GM12878 (cell line): ENCODE data around the gene TUBD1. TPM values are rescaled to one million over a fixed set of nuclear protein-coding genes. Genes with fewer than 3 reads are reported as not detected.

Experiments used
- BACH1 ChIP-seq: fragments of 450-650 bp; IDR thresholded peaks from 2 replicates; pipeline ENCODE4 v1.6.1; 2017; ENCODE audit warnings: mild to moderate bottlenecking, borderline replicate concordance
- CREB1 ChIP-seq: IDR thresholded peaks from 2 replicates; pipeline ENCODE4 v1.6.1; 2012; ENCODE audit warnings: low read depth, mild to moderate bottlenecking, inconsistent platforms
- CTCF ChIP-seq, 3 experiments: IDR thresholded peaks in 2 of 3; conservative IDR thresholded peaks in 1 of 3; 2 replicates each; pipeline ENCODE4 v1.5.1; 2011; ENCODE audit warnings: low read depth in 3 of 3, low read length in 3 of 3, mild to moderate bottlenecking in 3 of 3, control low read depth in 2 of 3, moderate library complexity in 2 of 3, inconsistent platforms in 1 of 3, mixed read lengths in 1 of 3; ENCODE audit not compliant: control insufficient read depth in 2 of 3, insufficient read depth in 1 of 3; ENCODE audit errors: extremely low read depth in 1 of 3
- E2F8 ChIP-seq: fragments of 450-650 bp; IDR thresholded peaks from 2 replicates; pipeline ENCODE4 v1.6.1; 2018; ENCODE audit warnings: mild to moderate bottlenecking, low read depth, moderate library complexity; ENCODE audit not compliant: partially characterized antibody
- ESRRA ChIP-seq: IDR thresholded peaks from 2 replicates; pipeline ENCODE4 v1.6.1; 2012; ENCODE audit warnings: mild to moderate bottlenecking, low read length, improper control_type of control experiment
- ETV6 ChIP-seq, 2 experiments: fragments of 450-650 bp in 1 of 2; IDR thresholded peaks in 1 of 2; conservative IDR thresholded peaks in 1 of 2; 2 replicates each; pipeline ENCODE4 v1.6.1; 2014; ENCODE audit warnings: antibody characterized with exemption in 1 of 2, borderline replicate concordance in 1 of 2, low read depth in 1 of 2, mild to moderate bottlenecking in 1 of 2, moderate library complexity in 1 of 2
- HCFC1 ChIP-seq: fragments of 150-350 bp; IDR thresholded peaks from 2 replicates; pipeline ENCODE4 v1.6.1; 2014; ENCODE audit warnings: low read length
- NBN ChIP-seq: fragments of 450-650 bp; IDR thresholded peaks from 2 replicates; pipeline ENCODE4 v1.6.1; 2016
- NFIC ChIP-seq: IDR thresholded peaks from 2 replicates; pipeline ENCODE4 v1.6.1; 2012; ENCODE audit warnings: low read depth, mild to moderate bottlenecking, inconsistent platforms, low read length, moderate library complexity
- NFXL1 ChIP-seq: fragments of 450-650 bp; IDR thresholded peaks from 2 replicates; pipeline ENCODE4 v1.6.1; 2017; ENCODE audit warnings: antibody characterized with exemption, mild to moderate bottlenecking, borderline replicate concordance
- NFYA ChIP-seq: IDR thresholded peaks from 2 replicates; pipeline ENCODE4 v1.6.1; 2011; ENCODE audit warnings: low read depth, mild to moderate bottlenecking, low read length, improper control_type of control experiment, borderline replicate concordance
- RAD51 ChIP-seq: fragments of 450-650 bp; IDR thresholded peaks from 2 replicates; pipeline ENCODE4 v1.6.1; 2016; ENCODE audit warnings: moderate library complexity, mild to moderate bottlenecking, inconsistent platforms
- RUNX3 ChIP-seq: IDR thresholded peaks from 2 replicates; pipeline ENCODE4 v1.6.1; 2012; ENCODE audit warnings: low read length, inconsistent platforms
- SREBF2 ChIP-seq: IDR thresholded peaks from 2 replicates; pipeline ENCODE4 v1.6.1; 2012; ENCODE audit warnings: mild to moderate bottlenecking, low read length
- YBX1 ChIP-seq: fragments of 450-650 bp; IDR thresholded peaks from 2 replicates; pipeline ENCODE4 v1.6.1; 2016; ENCODE audit warnings: antibody characterized with exemption
- ZBTB11 ChIP-seq: fragments of 450-650 bp; formaldehyde crosslinking; IDR thresholded peaks from 2 replicates; pipeline ENCODE4 v1.5.0; 2022; ENCODE audit warnings: mild to moderate bottlenecking, missing genetic modification characterization
- ZNF622 ChIP-seq: fragments of 450-650 bp; IDR thresholded peaks from 2 replicates; pipeline ENCODE4 v1.6.1; 2017; ENCODE audit warnings: mild to moderate bottlenecking, inconsistent platforms
- ZNF687 ChIP-seq: fragments of 450-650 bp; IDR thresholded peaks from 2 replicates; pipeline ENCODE4 v1.6.1; 2017; ENCODE audit warnings: mild to moderate bottlenecking, moderate library complexity
- ZSCAN29 ChIP-seq: fragments of 450-650 bp; IDR thresholded peaks from 2 replicates; pipeline ENCODE4 v1.6.1; 2017; ENCODE audit warnings: mild to moderate bottlenecking, moderate library complexity
- polyA plus RNA-seq, 11 experiments: library from polyadenylated mRNA; depleted of rRNA in 4 of 11; unstranded in 6 of 11; stranded (reverse) in 5 of 11; fragments of >200 nt; fragmentation: Nextera tagmentation in 4 of 11; fragmentation: Illumina TruSeq in 1 of 11; extraction: Ambion mirVana in 4 of 11; extraction: Trizol in 1 of 11; gene quantifications; 1 replicate in 1 of 11; 2 replicates in 10 of 11; pipeline versions ENCODE4 v1.2.1 to v1.2.3, GENCODE V29; 2011 to 2016; ENCODE audit warnings: inconsistent platforms in 2 of 11, missing spikeins in 2 of 11, low read depth in 1 of 11
- total RNA-seq, 4 experiments: library from RNA; depleted of rRNA in 3 of 4; stranded (reverse); fragments of >200 nt in 3 of 4; fragmentation: Illumina TruSeq in 1 of 4; extraction: Trizol in 1 of 4; gene quantifications; 2 replicates each; pipeline versions ENCODE4 v1.2.1 to v1.2.3, GENCODE V29; 2013 to 2021

Gene TUBD1
- total and polyA plus RNA-seq, 10 of the 15 experiments (the other 5 are each of a cell fraction or from before 2014, with no cell fraction given): 5.3 to 10.8 (median 8.3) TPM

GRCh38 chr17:59848778-59849177 is 44.0 kb downstream of the TUBD1 start (continued):
- TF ChIP-seq ZBTB11 (CRISPR knock-in tag): no peak
- TF ChIP-seq BACH1: no peak
- no peak for TF ChIP-seq ZSCAN29
- peak; percentile 56 for TF ChIP-seq NBN
- no peak for TF ChIP-seq NFXL1
- peak; percentile 87 for TF ChIP-seq RUNX3
- TF ChIP-seq E2F8: no peak
- no peak for TF ChIP-seq NFYA
- TF ChIP-seq SREBF2: no peak
- TF ChIP-seq ZNF687: no peak
- TF ChIP-seq HCFC1: no peak
- no peak for TF ChIP-seq RAD51
- TF ChIP-seq YBX1: no peak
- 0 out of 2 replicates have a peak, but pooled peaks have one; percentile 24 for TF ChIP-seq CREB1
- TF ChIP-seq ZNF622: no peak
- peak in 1 of 2 experiments; percentile 12; a peak in 1 of 4 replicates for TF ChIP-seq ETV6 (conservative IDR thresholded peaks at IDR 0.05 in 1 of 2, IDR thresholded peaks at IDR 0.05 in 1 of 2; ENCODE audit: borderline replicate concordance in 1 of 2, low read depth in 1 of 2)
- peak; percentile 74 for TF ChIP-seq NFIC
- TF ChIP-seq CTCF (IDR thresholded peaks at IDR 0.05 in 2 of 3, conservative IDR thresholded peaks at IDR 0.05 in 1 of 3; ENCODE audit: control insufficient read depth in 2 of 3, extremely low read depth in 1 of 3, insufficient read depth in 1 of 3, low read depth in 3 of 3, low read length in 3 of 3): no peak
- no peak for TF ChIP-seq ESRRA
